ENCODE measurements around the gene HOXD3. TPM values are rescaled to one million over a fixed set of nuclear protein-coding genes. Genes with fewer than 3 reads are reported as not detected.

HOXD3 gene
- total RNA-seq, 1 experiment from 2014 or later: 1.2 TPM

DNA sequence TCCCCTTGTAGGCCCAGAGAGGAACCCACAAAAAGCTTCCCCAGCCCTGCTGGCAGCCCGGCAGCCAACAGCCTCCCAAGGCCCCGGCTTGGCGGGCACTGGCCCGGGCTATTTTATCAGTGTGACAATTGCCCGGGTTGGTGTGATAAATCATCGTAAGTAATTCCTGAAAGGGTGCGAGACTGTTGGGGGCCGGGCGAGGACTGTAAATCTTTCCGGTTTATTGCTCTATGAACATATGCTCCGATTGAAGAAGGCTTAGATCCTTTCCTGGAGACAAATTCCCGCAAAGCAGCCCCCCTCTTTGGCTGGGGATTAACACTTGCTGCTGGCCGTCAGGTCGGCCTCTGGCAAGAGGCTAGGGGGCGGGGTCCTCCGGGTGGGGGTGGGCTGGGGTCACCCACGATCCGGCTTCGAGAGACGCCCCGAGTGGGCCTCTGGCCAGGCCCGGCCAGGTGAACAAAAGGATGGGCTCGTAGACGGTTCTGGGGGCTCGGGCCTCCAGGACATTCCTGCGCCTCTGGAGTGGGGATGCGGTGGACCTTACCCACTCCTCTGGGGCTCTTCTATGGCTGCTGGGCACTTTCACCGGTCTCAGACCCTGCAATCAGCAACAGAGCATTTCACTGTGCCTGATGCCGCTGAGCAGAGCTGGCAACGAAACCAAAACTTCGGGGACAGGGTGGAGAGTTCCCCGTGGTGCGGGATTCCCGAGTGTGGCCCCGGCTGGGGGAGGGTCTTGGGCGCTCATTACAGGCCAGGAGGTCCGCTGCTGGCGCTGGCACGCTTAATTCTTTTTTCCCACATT is 2.0 kb downstream of the HOXD3 start:
- BruUV-seq (replicated peaks): no TSS peak
- Histone ChIP-seq H3K36me3 (ENCODE audit: control insufficient read depth, insufficient read depth, low read length) (no peaks in the 10 kb centered on the region), H3K4me1 (no peaks in the 10 kb centered on the region), H3K4me3 (ENCODE audit: low read depth, low read length) (no peak overlapping the region), H3K9me3 (no peaks in the 10 kb centered on the region), H3K27me3 (replicated peaks; ENCODE audit: control insufficient read depth, insufficient read depth, low read length) (no peaks in the 10 kb centered on the region; the same call in 1 of the 2 replicates)
- no peaks in the 10 kb centered on the region for H3K36me3 Mint-ChIP-seq (ENCODE audit: insufficient read depth, unreplicated experiment)
- H3K4me3 Mint-ChIP-seq (ENCODE audit: unreplicated experiment): no peak overlapping the region
- TF ChIP-seq, protein P1, sequence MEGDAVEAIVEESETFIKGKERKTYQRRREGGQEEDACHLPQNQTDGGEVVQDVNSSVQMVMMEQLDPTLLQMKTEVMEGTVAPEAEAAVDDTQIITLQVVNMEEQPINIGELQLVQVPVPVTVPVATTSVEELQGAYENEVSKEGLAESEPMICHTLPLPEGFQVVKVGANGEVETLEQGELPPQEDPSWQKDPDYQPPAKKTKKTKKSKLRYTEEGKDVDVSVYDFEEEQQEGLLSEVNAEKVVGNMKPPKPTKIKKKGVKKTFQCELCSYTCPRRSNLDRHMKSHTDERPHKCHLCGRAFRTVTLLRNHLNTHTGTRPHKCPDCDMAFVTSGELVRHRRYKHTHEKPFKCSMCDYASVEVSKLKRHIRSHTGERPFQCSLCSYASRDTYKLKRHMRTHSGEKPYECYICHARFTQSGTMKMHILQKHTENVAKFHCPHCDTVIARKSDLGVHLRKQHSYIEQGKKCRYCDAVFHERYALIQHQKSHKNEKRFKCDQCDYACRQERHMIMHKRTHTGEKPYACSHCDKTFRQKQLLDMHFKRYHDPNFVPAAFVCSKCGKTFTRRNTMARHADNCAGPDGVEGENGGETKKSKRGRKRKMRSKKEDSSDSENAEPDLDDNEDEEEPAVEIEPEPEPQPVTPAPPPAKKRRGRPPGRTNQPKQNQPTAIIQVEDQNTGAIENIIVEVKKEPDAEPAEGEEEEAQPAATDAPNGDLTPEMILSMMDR (IDR thresholded peaks at IDR 0.05; ENCODE audit: insufficient read depth in 1 of 2, low read depth in 1 of 2, low read length in 1 of 2, severe bottlenecking in 1 of 2, unreplicated experiment in 1 of 2): no peak
- H3K9me3 Mint-ChIP-seq (ENCODE audit: unreplicated experiment): peaks cover 3% of the 10 kb centered on the region
- intact Hi-C loops (cut with micrococcal nuclease; ENCODE audit: unreplicated experiment): no loop called here
- ChIA-PET POLR2A (no interaction called here), CTCF (no interaction called here)
- no peak overlapping the region for H3K27ac Mint-ChIP-seq (ENCODE audit: unreplicated experiment)
- no peak for DNase-seq
- H3K27me3 Mint-ChIP-seq (ENCODE audit: insufficient read depth, unreplicated experiment): peaks cover 19% of the 10 kb centered on the region
- no peaks in the 10 kb centered on the region for H3K4me1 Mint-ChIP-seq (ENCODE audit: low read depth, unreplicated experiment)

DNA sequence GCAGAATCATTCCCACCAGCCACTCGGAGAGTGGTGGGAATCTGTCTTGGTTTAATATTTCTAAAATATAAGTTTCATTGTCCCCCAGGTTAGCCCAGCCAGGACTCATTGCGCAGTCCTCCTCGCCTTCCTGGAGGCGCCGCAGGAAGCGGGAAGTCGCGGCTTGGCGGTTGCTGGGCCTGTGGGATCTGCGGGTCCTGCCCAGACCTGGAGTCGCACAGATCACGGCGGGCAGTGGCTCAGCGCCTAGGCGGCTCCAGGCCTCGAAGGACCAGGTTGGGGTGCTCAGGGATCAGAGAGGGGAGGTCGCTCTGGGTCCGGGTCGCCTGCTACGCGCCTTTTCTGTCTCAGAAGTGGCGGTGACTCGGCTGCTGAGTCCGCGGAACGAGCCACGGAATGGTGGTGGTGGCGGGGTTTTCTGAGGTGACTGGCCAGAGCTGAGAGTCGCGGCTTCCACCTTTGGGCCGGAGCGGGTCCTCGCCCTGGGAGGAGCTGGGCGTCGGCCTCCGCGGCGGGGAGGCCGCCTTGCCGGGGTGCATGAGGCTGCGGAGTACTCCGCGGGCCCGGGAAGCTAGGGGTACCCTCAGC is 2.6 kb downstream of the HOXD3 start:
- TF ChIP-seq, protein P1 (IDR thresholded peaks at IDR 0.05; ENCODE audit: insufficient read depth in 1 of 2, low read depth in 1 of 2, low read length in 1 of 2, severe bottlenecking in 1 of 2, unreplicated experiment in 1 of 2): no peak
- no peak for DNase-seq
- intact Hi-C loops (cut with micrococcal nuclease; ENCODE audit: unreplicated experiment): no loop called here
- BruUV-seq (replicated peaks): no TSS peak
- CTCF ChIA-PET: interaction anchor here (0.7 kb wide), 1 partner anchor 1824 kb away, joined by 6 read pairs; no protein-coding TSS in a partner anchor
- Mint-ChIP-seq H3K4me3 (ENCODE audit: unreplicated experiment) (no peak overlapping the region), H3K27me3 (ENCODE audit: insufficient read depth, unreplicated experiment) (peaks cover 22% of the 10 kb centered on the region), H3K36me3 (ENCODE audit: insufficient read depth, unreplicated experiment) (no peaks in the 10 kb centered on the region), H3K27ac (ENCODE audit: unreplicated experiment) (no peak overlapping the region), H3K9me3 (ENCODE audit: unreplicated experiment) (peaks cover 9% of the 10 kb centered on the region), H3K4me1 (ENCODE audit: low read depth, unreplicated experiment) (no peaks in the 10 kb centered on the region)
- no peaks in the 10 kb centered on the region for H3K4me1 ChIP-seq
- no peaks in the 10 kb centered on the region for H3K9me3 ChIP-seq
- no peak overlapping the region for H3K4me3 ChIP-seq (ENCODE audit: low read depth, low read length)
- POLR2A ChIA-PET: no interaction called here
- H3K36me3 ChIP-seq (ENCODE audit: control insufficient read depth, insufficient read depth, low read length): no peaks in the 10 kb centered on the region
- H3K27me3 ChIP-seq (replicated peaks; ENCODE audit: control insufficient read depth, insufficient read depth, low read length): no peaks in the 10 kb centered on the region; the same call in 1 of the 2 replicates

DNA sequence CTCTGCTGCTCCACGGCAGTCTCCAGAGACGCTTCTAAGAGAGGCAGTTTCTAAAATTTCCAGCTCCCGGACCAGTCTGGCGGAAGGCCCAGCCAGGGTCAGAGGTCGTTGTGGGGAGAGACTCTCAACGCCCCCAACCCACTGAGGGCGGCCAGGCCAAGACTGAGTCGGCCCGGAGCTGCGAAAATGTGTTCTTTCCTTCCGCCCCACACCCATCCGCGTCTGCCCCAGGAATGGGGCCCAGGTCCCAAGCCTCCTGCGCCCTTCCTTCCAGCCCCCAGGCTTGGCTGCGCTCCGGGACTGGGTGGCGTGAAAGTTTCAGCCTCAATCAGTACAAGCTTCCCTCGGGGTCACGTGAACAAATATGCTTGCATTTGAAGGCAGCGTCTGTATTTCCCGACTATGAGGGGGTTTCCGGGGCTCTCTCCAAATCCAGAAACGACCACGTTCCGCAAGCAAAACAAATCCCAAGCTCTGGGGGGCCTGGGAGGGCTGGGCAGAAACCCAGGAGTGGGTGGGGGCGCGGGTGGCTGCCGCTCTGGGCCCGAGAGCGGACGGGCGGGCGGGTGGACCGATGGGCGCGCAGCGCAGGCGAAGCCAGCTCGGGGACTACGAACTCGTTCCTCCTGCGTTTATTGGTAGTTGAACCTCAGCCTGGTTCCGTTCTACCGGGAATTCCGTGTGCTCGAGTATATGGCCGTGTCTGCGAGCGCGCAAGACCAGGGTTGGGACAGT is 3.3 kb downstream of the HOXD3 start:
- H3K27me3 Mint-ChIP-seq (ENCODE audit: insufficient read depth, unreplicated experiment): peaks cover 19% of the 10 kb centered on the region
- no peaks in the 10 kb centered on the region for H3K4me1 ChIP-seq
- POLR2A ChIA-PET: no interaction called here
- BruUV-seq (replicated peaks): no TSS peak
- DNase-seq: no peak
- intact Hi-C loops (cut with micrococcal nuclease; ENCODE audit: unreplicated experiment): no loop called here
- CTCF ChIA-PET: interaction anchor here (0.7 kb wide), 1 partner anchor 1823 kb away, joined by 6 read pairs; no protein-coding TSS in a partner anchor
- no peaks in the 10 kb centered on the region for H3K36me3 Mint-ChIP-seq (ENCODE audit: insufficient read depth, unreplicated experiment)
- no peak overlapping the region for H3K4me3 ChIP-seq (ENCODE audit: low read depth, low read length)
- no peaks in the 10 kb centered on the region for H3K36me3 ChIP-seq (ENCODE audit: control insufficient read depth, insufficient read depth, low read length)
- H3K4me1 Mint-ChIP-seq (ENCODE audit: low read depth, unreplicated experiment): no peaks in the 10 kb centered on the region
- H3K27ac Mint-ChIP-seq (ENCODE audit: unreplicated experiment): no peak overlapping the region
- no peaks in the 10 kb centered on the region for H3K9me3 ChIP-seq
- H3K27me3 ChIP-seq (replicated peaks; ENCODE audit: control insufficient read depth, insufficient read depth, low read length): no peaks in the 10 kb centered on the region; the same call in 1 of the 2 replicates
- H3K9me3 Mint-ChIP-seq (ENCODE audit: unreplicated experiment): peaks cover 9% of the 10 kb centered on the region
- H3K4me3 Mint-ChIP-seq (ENCODE audit: unreplicated experiment): no peak overlapping the region
- TF ChIP-seq, protein P1 (IDR thresholded peaks at IDR 0.05; ENCODE audit: insufficient read depth in 1 of 2, low read depth in 1 of 2, low read length in 1 of 2, severe bottlenecking in 1 of 2, unreplicated experiment in 1 of 2): no peak

Measured in Caco-2 (cell line).